Stimulated activated CD8-positive, alpha-beta memory T cell treated with anti-CD3 and anti-CD28 coated beads, Interleukin-12 subunit alpha, Interleukin-12 subunit beta, amount 100 ng/mL, for 24 hours (primary cell): ENCODE data around the gene SMPD1.
"Not testable (repeated sequence)": the region's sequence is repeated elsewhere in the genome, so short reads cannot be mapped to it uniquely, and the experiment has no call there.

Source experiments
- DNase-seq: peaks from one replicate; pipeline ENCODE4 v3.0.0-alpha.2; 2020; ENCODE audit errors: extremely low read depth

The SMPD1 gene

DNA sequence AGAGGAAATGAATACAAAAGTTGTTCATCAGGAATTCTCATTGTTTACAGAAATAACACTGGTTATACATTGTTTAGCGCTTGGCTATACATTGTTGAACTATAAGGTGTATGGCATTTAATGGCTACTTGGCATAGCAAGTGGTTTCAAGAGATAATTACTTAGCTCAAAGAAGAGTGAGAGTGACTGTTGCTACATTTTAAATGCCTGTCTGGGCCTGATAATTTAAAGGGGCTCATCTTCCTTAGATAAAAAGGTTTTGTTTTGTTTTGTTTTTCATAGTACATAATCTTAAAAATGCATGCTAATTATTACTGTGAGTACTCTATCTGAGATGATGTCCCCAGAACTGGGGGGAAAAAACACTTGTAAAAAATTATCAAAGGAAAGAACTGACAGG lies 1.5 kb upstream of the SMPD1 start:
- no peak for DNase-seq

DNA sequence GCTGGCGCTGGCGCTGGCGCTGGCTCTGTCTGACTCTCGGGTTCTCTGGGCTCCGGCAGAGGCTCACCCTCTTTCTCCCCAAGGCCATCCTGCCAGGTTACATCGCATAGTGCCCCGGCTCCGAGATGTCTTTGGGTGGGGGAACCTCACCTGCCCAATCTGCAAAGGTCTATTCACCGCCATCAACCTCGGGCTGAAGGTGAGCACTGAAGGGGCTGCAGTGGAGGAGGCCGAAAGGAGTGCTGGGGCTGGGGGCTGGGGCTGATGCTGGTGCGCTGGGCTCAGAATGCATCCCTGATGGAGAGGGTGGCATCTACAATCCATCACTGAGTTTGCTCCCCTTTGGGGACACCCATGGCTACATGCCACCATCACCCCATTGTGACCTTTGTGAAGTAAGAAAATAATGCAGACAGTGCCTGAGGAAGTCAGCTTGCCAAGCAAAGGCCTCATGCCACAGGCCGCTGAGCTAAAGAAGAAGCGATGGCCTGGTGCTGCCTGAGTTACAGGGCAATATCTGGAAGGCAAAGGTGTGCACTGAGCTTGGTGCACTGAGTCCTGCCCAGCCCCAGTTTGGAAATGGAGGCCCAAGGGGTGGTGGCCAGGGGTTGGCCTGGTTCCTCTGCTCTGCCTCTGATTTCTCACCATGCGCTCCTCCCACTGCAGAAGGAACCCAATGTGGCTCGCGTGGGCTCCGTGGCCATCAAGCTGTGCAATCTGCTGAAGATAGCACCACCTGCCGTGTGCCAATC lies 620 bp downstream of the SMPD1 start:
- DNase-seq, result no peak

DNA sequence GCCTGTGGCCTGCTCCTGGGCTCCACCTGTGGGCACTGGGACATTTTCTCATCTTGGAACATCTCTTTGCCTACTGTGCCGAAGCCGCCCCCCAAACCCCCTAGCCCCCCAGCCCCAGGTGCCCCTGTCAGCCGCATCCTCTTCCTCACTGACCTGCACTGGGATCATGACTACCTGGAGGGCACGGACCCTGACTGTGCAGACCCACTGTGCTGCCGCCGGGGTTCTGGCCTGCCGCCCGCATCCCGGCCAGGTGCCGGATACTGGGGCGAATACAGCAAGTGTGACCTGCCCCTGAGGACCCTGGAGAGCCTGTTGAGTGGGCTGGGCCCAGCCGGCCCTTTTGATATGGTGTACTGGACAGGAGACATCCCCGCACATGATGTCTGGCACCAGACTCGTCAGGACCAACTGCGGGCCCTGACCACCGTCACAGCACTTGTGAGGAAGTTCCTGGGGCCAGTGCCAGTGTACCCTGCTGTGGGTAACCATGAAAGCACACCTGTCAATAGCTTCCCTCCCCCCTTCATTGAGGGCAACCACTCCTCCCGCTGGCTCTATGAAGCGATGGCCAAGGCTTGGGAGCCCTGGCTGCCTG lies 1.4 kb downstream of the SMPD1 start:
- no peak for DNase-seq

DNA sequence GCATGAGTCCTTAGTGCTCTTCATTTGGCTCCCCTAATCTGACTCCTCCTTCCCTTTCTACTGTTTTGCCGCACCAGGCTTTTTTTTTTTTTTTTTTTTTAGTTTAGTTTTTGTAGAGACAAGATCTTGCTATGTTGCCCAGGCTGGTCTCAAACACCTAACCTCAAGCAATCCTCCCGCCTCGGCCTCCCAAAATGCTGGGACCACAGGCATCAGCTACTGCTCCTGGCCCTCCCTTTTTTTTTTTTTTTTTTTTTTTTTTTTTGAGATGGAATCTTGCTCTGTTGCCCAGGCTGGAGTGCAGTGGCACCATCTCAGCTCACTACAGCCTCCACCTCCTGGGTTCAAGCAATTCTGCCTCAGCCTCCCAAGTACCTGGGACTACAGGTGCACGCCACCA lies 2.0 kb downstream of the SMPD1 start:
- DNase-seq, result not testable (repeated sequence)

DNA sequence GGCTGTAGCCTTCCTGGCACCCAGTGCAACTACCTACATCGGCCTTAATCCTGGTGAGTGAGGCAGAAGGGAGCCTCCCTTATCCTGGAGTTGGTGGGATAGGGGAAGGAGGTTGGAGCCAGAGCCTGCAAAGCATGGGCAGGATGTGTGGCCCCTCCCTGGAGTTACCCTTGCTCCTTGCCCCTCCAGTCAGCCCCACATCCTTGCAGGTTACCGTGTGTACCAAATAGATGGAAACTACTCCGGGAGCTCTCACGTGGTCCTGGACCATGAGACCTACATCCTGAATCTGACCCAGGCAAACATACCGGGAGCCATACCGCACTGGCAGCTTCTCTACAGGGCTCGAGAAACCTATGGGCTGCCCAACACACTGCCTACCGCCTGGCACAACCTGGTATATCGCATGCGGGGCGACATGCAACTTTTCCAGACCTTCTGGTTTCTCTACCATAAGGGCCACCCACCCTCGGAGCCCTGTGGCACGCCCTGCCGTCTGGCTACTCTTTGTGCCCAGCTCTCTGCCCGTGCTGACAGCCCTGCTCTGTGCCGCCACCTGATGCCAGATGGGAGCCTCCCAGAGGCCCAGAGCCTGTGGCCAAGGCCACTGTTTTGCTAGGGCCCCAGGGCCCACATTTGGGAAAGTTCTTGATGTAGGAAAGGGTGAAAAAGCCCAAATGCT lies 3.9 kb downstream of the SMPD1 start:
- DNase-seq, result no peak

DNA sequence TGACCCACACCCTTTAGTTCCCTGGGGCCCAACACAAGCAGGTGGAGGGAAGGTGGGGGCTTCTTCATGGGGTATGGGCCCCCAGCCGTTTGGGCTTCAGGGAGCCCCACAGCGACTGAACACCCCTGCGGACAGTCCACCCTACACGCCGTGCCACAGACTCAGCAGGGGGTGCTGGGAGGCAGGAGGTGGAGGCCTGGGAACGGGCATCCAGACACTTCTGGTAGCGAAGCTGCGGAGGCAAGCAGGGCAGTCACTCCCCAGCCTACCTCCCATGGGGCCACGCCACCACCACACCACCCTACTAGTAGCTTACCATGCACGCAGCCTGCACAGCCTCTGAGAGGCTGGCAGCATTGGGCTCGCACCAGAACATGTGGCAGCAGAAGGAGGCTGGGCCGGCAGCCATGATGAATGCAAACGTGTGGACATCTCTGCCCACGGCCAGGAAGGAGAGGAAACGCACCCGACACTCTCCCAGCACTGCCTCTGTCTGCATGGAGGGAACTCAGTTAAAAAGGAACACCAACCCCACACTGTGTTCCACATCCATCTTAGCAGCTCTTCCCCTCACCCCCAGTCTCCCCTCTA lies 5.3 kb downstream of the SMPD1 start:
- DNase-seq, result no peak

DNA sequence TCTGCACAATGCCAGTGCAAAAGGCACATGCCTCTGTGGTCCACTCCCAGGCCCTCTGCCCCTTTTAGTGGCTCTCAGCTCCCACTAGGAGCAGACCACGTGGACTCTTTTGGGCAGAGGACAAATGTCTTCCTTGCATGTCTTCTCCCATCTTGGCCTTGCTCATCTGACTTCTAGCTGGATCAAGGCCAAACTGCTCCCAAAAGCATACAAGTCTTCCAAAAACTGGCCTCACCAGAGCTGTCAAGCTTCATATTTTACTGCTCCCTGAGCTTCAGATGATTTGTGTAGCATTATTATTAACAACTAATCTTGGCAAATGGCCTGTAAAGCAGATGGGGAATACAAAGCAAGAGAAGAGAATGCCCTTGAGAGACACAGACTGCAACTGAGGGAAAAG lies 6.9 kb downstream of the SMPD1 start:
- no peak for DNase-seq

DNA sequence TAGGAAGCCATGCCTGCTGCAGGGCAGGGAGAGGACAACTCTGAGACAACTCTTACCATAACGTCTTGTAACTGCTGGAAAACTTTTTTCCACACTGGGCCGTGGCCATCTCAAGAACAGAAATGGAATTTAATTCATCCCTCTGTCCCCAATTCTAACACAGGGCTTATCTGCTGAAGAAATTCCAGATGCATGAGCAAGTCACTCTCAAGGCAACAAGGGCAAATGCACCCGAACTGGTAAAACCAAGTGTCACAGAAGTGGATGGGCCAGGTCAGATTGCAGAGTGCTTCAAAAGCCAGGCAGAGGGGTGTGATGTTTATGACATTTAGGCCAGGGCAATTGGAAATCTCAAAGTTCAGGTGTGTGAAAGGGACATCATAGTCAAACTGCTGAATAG lies 7.4 kb downstream of the SMPD1 start:
- no peak for DNase-seq

DNA sequence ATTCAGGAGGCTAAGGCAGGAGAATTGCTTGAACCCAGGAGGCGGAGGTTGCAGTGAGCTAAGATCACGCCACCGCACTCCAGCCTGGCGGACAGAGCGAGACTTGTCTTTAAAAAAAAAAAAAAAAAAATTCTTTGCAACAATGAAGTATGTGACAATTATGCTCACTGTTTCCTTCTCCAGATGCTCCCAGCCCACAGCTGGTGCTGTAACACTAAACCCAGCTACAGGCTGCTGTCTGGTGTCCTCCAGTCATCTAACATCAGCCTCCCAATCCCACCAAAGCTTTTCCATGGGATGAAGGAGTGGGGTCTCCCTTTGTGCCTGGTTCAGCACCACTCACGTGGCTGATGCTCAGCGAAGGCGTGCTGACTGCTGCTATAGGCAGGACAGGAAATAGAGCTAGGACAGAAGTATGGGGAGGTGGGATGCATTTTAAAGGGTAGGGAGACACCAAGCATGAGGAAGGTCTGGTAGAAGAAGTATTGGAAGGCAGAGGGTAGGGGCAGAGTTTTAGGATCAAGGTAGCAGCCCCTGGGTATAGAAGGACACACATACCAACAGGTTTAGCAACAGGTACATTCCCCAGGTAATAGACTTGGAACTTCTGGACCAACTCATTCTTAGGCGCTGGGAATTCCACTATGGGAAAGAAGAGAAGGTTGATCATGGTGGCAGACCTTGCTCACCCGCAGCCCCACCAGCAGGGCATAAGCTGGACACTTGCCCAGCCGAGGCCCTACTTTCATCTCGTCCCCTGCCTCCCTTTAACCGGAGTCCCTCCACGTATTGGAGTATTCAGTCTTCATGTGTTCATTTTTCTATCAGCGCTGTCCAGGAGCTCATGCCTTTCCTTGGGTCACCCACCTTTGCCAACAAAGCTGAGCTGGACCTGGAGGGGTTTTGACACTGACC lies 10.4 kb downstream of the SMPD1 start:
- DNase-seq, result no peak

DNA sequence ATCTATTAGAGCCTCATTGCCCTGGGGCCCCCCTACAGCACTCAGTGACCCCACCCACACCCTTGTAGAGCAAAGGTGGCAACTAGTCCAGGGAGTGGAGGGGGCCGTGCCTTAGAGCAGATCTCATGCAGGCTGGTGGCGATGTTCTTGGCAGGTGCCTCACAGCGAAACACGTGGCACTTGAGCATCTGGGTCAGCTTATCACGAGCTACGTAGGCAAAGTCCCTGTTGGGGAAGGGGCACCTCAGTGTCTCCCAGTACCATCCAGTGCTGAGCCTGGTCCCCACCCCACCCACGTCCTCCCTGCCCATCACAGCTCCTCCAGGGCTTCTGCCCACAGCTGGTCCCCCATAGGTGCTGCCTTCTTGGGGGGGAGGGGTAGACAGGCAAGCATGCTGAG lies 11.2 kb downstream of the SMPD1 start:
- no peak for DNase-seq

DNA sequence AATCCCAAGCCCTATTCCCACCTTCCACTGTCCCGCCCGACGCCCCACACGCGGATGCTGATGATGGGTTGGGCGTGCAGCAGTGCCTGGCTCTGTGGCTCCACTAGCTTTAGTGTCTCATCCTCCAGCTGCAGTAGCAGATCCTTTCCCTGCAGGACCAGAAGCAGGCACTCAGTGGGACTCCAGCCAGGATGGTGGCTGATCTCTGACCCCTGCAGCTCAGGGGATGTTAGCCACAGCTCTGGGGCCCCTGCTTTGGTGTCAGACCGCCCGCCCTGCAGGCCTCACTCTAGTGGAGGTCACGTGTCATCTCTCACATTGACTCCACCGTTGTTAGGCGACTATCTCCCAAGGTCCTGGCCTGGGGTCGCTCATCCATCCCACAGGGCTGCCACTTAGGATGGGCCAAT lies 11.8 kb downstream of the SMPD1 start:
- no peak for DNase-seq

DNA sequence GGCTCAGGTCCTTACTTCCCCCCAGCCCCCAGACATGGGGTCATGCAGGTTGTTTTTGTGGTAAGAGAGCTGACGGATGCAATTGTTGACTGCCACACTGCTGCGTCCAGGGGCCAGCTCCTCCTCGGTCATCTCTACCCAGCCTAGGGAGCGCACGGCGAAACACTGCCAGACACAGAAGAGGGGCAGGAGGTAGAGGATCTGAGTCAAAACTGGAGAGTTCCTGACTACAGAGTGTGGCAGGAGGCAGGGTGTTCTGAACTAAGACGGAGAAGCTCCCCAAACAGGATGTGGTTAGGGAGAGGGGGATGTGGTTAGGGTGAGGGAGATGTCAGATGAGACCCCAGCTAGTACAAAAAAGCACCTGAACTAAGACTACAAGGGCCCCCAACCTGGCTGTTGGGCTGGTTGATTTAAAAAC lies 12.3 kb downstream of the SMPD1 start:
- peak; percentile 33 for DNase-seq

DNA sequence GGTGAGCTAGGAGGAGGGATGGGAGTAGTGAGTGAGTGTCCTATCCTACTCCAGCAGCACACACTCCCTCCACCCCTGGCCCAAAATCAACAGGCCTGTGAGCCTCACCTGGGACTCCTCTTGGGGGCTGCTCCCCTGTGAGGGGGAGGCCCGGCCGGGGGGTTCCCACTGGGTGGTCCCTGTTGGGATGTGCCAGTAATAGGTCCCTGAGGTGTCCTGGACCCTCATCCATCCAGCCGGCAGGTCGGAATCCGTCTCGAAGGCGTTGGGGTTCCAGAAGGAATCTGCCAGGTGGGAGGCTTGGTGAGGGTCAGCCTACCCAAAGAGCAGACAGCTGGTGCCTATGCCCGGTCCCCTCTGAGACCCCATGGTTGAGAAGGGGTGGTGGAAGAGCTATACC lies 13.3 kb downstream of the SMPD1 start:
- no peak for DNase-seq

DNA sequence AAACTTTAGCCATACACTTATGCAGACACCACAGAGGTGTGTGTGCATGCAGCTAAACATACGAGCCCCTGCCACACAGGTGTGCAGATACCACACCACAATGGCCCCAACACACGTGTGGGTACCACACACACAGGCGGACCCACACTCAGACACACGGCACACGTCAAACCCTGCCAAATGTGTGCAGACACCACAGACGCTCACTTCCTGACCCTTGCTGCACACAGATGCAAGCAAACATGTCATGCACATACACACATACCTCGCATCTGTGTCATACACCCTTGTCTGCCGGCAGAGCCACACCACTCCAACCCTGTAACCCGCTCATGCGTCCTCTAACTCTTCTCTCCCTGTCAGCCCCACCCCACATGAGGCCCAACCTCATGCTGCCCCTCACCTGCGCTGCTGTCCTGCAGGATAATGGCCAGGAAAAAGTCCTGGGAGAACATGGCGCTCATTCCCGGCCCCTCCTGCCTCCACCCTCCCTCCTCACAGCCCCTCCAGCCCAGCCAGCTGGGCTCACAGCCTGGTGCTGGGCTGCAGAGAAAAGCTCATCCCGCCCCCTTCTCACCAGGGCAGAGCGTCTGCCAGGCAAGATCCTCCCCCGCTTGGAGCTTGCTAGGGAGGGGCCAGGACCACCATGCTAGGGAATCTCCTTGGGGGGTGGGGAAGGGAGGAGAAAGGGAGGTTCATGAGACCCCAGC lies 14.2 kb downstream of the SMPD1 start:
- no peak for DNase-seq

DNA sequence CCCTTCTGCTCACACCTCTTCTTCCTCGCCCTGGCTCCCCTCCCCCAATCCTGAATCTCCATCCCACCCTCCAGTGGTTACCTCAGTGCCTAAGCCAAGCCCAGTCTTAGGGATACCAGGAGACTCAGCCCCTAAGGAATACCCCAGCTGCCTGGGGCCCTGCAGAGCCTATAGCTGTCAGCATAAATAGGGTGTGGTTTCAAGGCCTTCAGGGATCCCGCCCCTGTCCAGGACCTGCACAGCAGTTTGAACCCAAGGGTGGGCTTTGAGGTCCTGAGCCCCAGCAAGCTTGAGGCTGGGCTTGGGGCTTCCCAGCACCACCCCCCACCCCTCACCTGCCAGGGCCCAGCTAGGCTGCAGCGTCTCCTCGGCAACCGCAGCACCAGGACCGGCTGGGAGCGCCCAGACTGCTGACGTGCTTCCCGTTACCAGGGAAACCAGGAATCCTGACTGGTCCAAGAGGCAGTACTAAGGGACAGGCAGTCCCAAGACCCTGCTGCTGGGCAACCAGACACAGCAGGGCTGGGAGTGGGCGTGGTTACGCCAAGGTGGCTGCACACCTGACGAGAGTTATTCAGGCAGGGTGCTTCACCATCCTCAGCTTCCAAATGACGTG lies 14.9 kb downstream of the SMPD1 start:
- DNase-seq, result no peak

DNA sequence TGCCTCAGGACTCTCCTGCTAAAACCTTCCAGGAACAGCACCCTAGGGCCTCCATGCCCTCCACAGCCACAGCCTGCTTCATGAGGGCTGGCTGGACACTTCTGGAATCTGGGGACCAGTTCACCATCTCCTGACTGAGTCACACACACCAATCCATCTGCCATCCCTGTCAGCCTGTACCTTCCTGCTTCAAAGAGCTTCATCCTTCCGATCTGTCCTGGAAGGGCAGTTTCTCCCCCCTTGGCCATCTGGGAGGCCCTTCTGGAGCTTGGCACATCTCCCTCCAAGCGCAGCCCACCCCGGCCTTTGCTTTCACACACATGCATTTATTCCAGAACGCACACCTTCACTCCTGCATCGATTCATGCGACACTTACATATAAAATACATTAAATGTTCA lies 15.6 kb downstream of the SMPD1 start:
- no peak for DNase-seq

DNA sequence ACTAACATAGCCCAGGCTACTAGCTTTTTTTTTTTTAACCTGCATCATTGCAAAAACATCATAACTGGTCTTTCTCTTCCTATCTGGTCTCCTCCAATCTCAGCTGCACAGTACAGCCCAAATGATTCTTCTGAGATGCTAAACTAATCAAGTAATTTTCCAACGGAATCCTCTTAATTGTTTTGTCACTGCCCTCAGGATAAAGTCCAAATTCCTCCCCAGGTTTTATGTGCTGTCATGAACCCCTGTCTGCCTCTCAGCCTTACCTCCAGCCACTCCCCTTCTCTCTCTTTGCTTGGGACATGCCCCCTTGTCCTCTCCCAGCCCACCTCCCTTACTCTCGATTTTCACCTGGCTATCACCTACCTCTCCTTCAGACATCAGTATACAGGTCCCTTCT lies 16.1 kb downstream of the SMPD1 start:
- no peak for DNase-seq

DNA sequence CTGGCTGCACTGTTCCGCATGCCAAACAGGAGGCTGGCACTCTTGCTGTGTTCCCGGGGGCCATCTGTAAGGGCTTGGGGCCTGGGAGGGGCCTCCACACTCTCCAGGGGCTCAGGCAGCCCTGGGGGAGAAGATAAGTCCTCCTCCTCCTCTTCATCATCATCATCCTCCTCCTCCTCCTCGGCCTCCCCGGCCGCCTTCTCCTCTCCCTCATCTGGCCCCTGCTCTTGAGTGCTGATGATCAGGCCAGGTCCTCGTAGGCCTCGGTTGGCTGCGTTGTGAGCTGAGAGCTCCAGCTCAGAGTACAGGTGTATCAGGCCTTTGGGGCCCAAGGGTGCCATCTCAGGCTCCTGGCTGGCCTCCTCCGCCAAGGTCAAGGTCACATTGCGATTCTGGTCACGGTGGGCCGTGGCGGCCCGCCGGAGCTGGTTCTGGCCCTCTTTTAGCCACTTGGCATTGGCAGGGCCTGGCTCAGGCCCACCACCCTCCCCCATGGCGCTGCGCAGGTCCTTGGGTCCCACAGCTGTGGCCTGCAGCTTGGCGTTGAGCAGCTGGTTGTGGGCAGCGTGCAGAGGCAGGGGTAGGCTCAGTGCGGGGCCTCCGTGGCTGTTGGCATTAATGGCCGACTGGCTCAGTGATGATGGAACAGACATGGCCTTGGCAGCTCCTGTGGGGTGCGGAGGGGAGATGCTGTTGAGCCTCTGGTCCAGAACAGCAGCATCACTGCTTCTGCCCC lies 20.6 kb downstream of the SMPD1 start:
- DNase-seq, result no peak

DNA sequence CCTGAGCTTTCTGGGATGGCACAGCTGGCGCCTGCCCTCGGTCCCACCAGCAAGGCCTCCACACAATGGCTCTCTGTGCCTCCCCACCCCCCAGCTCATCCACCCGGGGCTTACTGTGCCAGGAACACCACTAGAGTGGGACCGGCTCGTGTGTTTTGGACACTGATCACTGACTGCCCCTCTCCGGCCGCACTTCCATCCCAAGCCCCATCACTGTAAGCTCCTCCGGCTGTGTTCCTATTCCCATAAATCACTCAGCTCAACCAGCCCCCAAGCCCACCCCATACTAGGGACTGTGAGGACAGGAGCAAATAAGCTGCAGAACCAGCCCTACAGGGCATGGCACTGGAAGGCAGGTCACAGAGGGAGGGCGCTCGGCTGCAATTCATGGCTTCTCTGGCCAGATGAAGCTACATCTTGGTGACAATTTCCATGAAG lies 21.3 kb downstream of the SMPD1 start:
- no peak for DNase-seq

DNA sequence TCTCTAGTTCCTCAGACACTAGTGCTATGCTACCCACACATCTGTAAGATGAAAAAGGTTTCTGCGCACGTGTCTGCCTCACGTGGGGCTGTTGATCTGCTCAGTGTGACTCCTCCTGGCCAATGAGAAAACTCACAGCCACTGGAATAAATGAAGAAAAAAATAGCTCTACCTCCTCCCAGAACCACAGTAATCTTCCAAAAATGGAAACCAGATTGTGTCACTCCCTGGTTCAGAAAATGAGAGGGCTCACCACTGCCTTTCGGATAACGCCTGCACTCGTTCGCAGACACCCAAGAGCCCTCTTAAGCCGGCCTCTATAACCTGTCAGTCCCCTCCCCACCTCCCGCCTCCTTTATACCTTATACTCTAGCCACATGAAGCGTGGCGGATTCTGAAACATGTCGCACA lies 23.5 kb downstream of the SMPD1 start:
- DNase-seq, result no peak
